Mesendoderm (in vitro differentiated cells): Measurements from ENCODE around the gene PDE6C. TPM values are rescaled to one million over a fixed set of nuclear protein-coding genes. Genes with fewer than 3 reads are reported as not detected.

Source experiments
- DNase-seq: peaks from one replicate; pipeline ENCODE4 v3.0.0; 2013
- H2AK5ac ChIP-seq: 2 replicates; pipeline ENCODE4 v1.6.1; 2013; ENCODE audit warnings: low read length, inconsistent platforms
- H2BK120ac ChIP-seq: 2 replicates; pipeline ENCODE4 v1.6.1; 2013; ENCODE audit warnings: low read depth, mild to moderate bottlenecking, low read length, moderate library complexity, mixed read lengths
- H2BK15ac ChIP-seq: replicated peaks from 2 replicates; pipeline ENCODE4 v1.6.1; 2013; ENCODE audit warnings: low read depth, mild to moderate bottlenecking, moderate library complexity
- H2BK5ac ChIP-seq: 2 replicates; pipeline ENCODE4 v1.6.1; 2013; ENCODE audit warnings: low read length, inconsistent platforms
- H3K18ac ChIP-seq: 2 replicates; pipeline ENCODE4 v1.6.1; 2013; ENCODE audit warnings: mild to moderate bottlenecking, low read length, mixed read lengths
- H3K23ac ChIP-seq: one replicate; pipeline ENCODE4 v1.6.1; 2013; ENCODE audit warnings: low read length
- H3K27ac ChIP-seq: 2 replicates; pipeline ENCODE4 v1.5.1; 2013; ENCODE audit warnings: low read depth, mild to moderate bottlenecking, inconsistent platforms, low read length, moderate library complexity
- H3K27me3 ChIP-seq: 2 replicates; pipeline ENCODE4 v1.6.1; 2013; ENCODE audit warnings: low read length, control low read depth, mild to moderate bottlenecking, inconsistent platforms; ENCODE audit not compliant: insufficient read depth, poor library complexity
- H3K36me3 ChIP-seq: 2 replicates; pipeline ENCODE4 v1.6.1; 2013; ENCODE audit warnings: low read length, inconsistent platforms; ENCODE audit not compliant: control insufficient read depth, insufficient read depth
- H3K4ac ChIP-seq: one replicate; pipeline ENCODE4 v1.6.1; 2013; ENCODE audit warnings: low read depth, mild to moderate bottlenecking, low read length, moderate library complexity
- H3K4me1 ChIP-seq: 2 replicates; pipeline ENCODE4 v1.6.1; 2013; ENCODE audit warnings: low read depth, low read length, inconsistent platforms; ENCODE audit not compliant: control insufficient read depth
- H3K4me2 ChIP-seq: 2 replicates; pipeline ENCODE4 v1.6.1; 2013; ENCODE audit warnings: low read length
- H3K4me3 ChIP-seq: 2 replicates; pipeline ENCODE4 v1.5.1; 2013; ENCODE audit warnings: mild to moderate bottlenecking, low read length
- H3K56ac ChIP-seq: one replicate; pipeline ENCODE4 v1.6.1; 2013; ENCODE audit warnings: low read length
- H3K79me1 ChIP-seq: 2 replicates; pipeline ENCODE4 v1.6.1; 2013; ENCODE audit warnings: low read length, inconsistent platforms
- H3K79me2 ChIP-seq: 2 replicates; pipeline ENCODE4 v1.6.1; 2013; ENCODE audit warnings: mild to moderate bottlenecking, low read length; ENCODE audit not compliant: control insufficient read depth, insufficient read depth
- H3K9ac ChIP-seq: 2 replicates; pipeline ENCODE4 v1.6.1; 2013; ENCODE audit warnings: low read length, inconsistent platforms
- H4K5ac ChIP-seq: one replicate; pipeline ENCODE4 v1.6.1; 2013; ENCODE audit warnings: low read length
- H4K8ac ChIP-seq: one replicate; pipeline ENCODE4 v1.6.1; 2013; ENCODE audit warnings: low read depth, mild to moderate bottlenecking, control low read depth, low read length, moderate library complexity
- WGBS: extraction: QIAGEN DNeasy Blood & Tissue Kit; methylation state at CpG from one replicate; pipeline ENCODE4 v1.1.7; 2013; ENCODE audit warnings: low lambda C conversion rate, missing lambda C conversion rate; ENCODE audit not compliant: insufficient coverage; ENCODE audit errors: extremely low coverage; 5-methylcytosine and 5-hydroxymethylcytosine counted together
- polyA plus RNA-seq, 2 experiments: library from polyadenylated mRNA; stranded (reverse); fragments of 200-250 nt; gene quantifications; one replicate each; pipeline ENCODE4 v1.2.3, GENCODE V29; 2013

The PDE6C gene
- not detected for polyA plus RNA-seq (2013, experiment 1 of 2)
- 0.08 TPM for polyA plus RNA-seq (2013, experiment 2 of 2)

DNA sequence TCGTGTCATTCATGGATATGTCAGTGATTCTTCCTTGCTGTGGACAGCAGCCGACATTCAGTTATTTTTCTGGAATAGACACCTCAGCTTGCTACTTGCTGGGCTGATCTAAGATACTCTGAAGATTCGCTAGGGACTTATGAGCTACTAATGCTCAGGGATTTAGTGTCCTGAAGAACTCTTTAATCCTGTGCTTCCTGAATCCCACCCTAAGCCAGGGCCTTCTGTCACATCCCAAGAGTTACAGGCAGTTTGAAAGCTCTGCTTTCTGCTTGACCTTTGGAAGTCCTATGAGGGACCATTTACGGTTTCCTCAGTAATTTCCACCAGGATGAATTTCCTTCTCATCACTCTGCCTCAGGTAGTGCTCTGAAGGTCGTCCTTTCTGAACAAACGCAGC is at the start of gene PDE6C:
Gene PDE6C (plus strand): TSS at position 227 of the 400 bp plus-strand sequence. CDS start 189 bp downstream, outside the sequence.
- H3K23ac ChIP-seq = no peak within 1 kb of the TSS
- no peak within 1 kb of the TSS for H3K56ac ChIP-seq
- H3K4me1 ChIP-seq = no peaks in the 10 kb centered on the region
- H3K18ac ChIP-seq = no peak within 1 kb of the TSS
- no peak within 1 kb of the TSS for H3K4me2 ChIP-seq
- H3K9ac ChIP-seq = no peak within 1 kb of the TSS
- no peak for DNase-seq
- H2BK5ac ChIP-seq = no peak within 1 kb of the TSS
- no peak within 1 kb of the TSS for H3K4me3 ChIP-seq
- H3K27ac ChIP-seq = no peak within 1 kb of the TSS
- no peak within 1 kb of the TSS for H3K4ac ChIP-seq
- no peaks in the 10 kb centered on the region for H3K79me2 ChIP-seq
- no peaks in the 10 kb centered on the region for H3K27me3 ChIP-seq
- no CpG with 5 or more reads among the region's 6 CpGs for WGBS
- H2BK120ac ChIP-seq = no peak within 1 kb of the TSS
- no peaks in the 10 kb centered on the region for H3K79me1 ChIP-seq
- H3K36me3 ChIP-seq = no peaks in the 10 kb centered on the region
- H2AK5ac ChIP-seq = no peak within 1 kb of the TSS
- no peak within 1 kb of the TSS for H4K5ac ChIP-seq
- no peak within 1 kb of the TSS for H2BK15ac ChIP-seq
- no peak within 1 kb of the TSS for H4K8ac ChIP-seq

DNA sequence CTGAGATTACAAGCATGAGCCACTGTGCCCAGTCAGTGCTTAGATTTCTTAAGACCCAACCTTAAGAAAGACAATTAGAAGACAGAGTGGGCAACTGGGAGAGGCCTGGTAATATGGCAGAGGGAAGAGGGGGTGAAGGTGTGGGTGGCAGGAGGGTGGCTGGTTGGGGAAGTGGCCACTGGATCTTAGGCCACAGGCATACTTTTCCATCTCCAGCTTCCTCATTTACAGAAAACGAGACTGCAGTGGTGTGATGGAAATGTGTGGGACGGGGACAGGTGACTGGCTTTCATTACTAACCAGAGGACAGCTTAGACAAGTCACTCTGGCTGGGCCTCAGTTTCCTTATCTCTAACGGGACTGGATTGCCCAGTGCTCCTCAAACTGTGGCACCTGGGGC is 46.9 kb upstream of the PDE6C start:
- no peaks in the 10 kb centered on the region for H3K4me1 ChIP-seq
- peaks cover 29% of the 10 kb centered on the region for H3K27me3 ChIP-seq
- H4K5ac ChIP-seq = no peak overlapping the region
- no peak overlapping the region for H3K56ac ChIP-seq
- H2AK5ac ChIP-seq = no peak overlapping the region
- H3K4me3 ChIP-seq = no peak overlapping the region
- H3K4ac ChIP-seq = no peak overlapping the region
- H2BK5ac ChIP-seq = no peak overlapping the region
- H3K9ac ChIP-seq = no peak overlapping the region
- H2BK15ac ChIP-seq = no peak overlapping the region
- no peak overlapping the region for H4K8ac ChIP-seq
- no peak overlapping the region for H3K23ac ChIP-seq
- no peaks in the 10 kb centered on the region for H3K36me3 ChIP-seq
- no CpG with 5 or more reads among the region's 3 CpGs for WGBS
- H3K79me1 ChIP-seq = no peaks in the 10 kb centered on the region
- DNase-seq = no peak
- no peak overlapping the region for H3K4me2 ChIP-seq
- H3K27ac ChIP-seq = no peak overlapping the region
- no peak overlapping the region for H2BK120ac ChIP-seq
- H3K79me2 ChIP-seq = no peaks in the 10 kb centered on the region
- H3K18ac ChIP-seq = no peak overlapping the region

GRCh38 chr10:93566435-93567276 is 45.7 kb upstream of the PDE6C start, which contains the start of gene FFAR4:
Gene FFAR4, plus strand, starts transcription at chr10:93566665. Its CDS starts 56 bp downstream, at chr10:93566721.
- H2BK5ac ChIP-seq = no peak within 1 kb of the TSS
- peak within 1 kb of the TSS; percentile 66 for H3K23ac ChIP-seq
- WGBS = no CpG with 5 or more reads among the region's 85 CpGs
- H3K79me1 ChIP-seq = no peaks in the 10 kb centered on the region
- no peaks in the 10 kb centered on the region for H3K4me1 ChIP-seq
- H4K8ac ChIP-seq = no peak within 1 kb of the TSS
- no peak within 1 kb of the TSS for H2BK15ac ChIP-seq
- peak within 1 kb of the TSS; percentile 16 for H3K9ac ChIP-seq
- H3K79me2 ChIP-seq = no peaks in the 10 kb centered on the region
- peak within 1 kb of the TSS; percentile 60 for H3K56ac ChIP-seq
- H3K4me3 ChIP-seq = peak within 1 kb of the TSS; percentile 26
- peak; percentile 49 for DNase-seq
- no peak within 1 kb of the TSS for H3K18ac ChIP-seq
- H3K27me3 ChIP-seq = peaks cover 29% of the 10 kb centered on the region
- H3K36me3 ChIP-seq = no peaks in the 10 kb centered on the region
- H2AK5ac ChIP-seq = no peak within 1 kb of the TSS
- no peak within 1 kb of the TSS for H2BK120ac ChIP-seq
- H3K4me2 ChIP-seq = peak within 1 kb of the TSS; percentile 89
- no peak within 1 kb of the TSS for H4K5ac ChIP-seq
- no peak within 1 kb of the TSS for H3K27ac ChIP-seq
- H3K4ac ChIP-seq = no peak within 1 kb of the TSS

GRCh38 chr10:93567277-93568104 is 44.8 kb upstream of the PDE6C start:
- no peak overlapping the region for H2BK120ac ChIP-seq
- no peaks in the 10 kb centered on the region for H3K36me3 ChIP-seq
- H3K23ac ChIP-seq = no peak overlapping the region
- WGBS = no CpG with 5 or more reads among the region's 33 CpGs
- H3K4me2 ChIP-seq = no peak overlapping the region
- no peak overlapping the region for H3K4me3 ChIP-seq
- H3K4ac ChIP-seq = no peak overlapping the region
- DNase-seq = no peak
- H2BK15ac ChIP-seq = no peak overlapping the region
- H3K27me3 ChIP-seq = peaks cover 29% of the 10 kb centered on the region
- H3K79me2 ChIP-seq = no peaks in the 10 kb centered on the region
- no peak overlapping the region for H2BK5ac ChIP-seq
- H3K56ac ChIP-seq = no peak overlapping the region
- no peak overlapping the region for H4K8ac ChIP-seq
- H2AK5ac ChIP-seq = no peak overlapping the region
- no peak overlapping the region for H4K5ac ChIP-seq
- no peak overlapping the region for H3K9ac ChIP-seq
- no peak overlapping the region for H3K27ac ChIP-seq
- no peaks in the 10 kb centered on the region for H3K79me1 ChIP-seq
- H3K4me1 ChIP-seq = peaks cover 4% of the 10 kb centered on the region
- no peak overlapping the region for H3K18ac ChIP-seq

GRCh38 chr10:93568105-93568390 is 44.3 kb upstream of the PDE6C start:
- Histone ChIP-seq H3K79me1 (no peaks in the 10 kb centered on the region), H2BK120ac (no peak overlapping the region), H3K4me1 (peaks cover 5% of the 10 kb centered on the region), H3K4ac (no peak overlapping the region), H4K5ac (no peak overlapping the region), H2AK5ac (no peak overlapping the region), H3K27ac (no peak overlapping the region), H2BK15ac (no peak overlapping the region), H3K79me2 (no peaks in the 10 kb centered on the region), H2BK5ac (no peak overlapping the region), H3K36me3 (no peaks in the 10 kb centered on the region), H3K4me3 (no peak overlapping the region), H4K8ac (no peak overlapping the region), H3K23ac (no peak overlapping the region), H3K18ac (no peak overlapping the region), H3K56ac (peak overlapping the region; percentile 15), H3K4me2 (no peak overlapping the region), H3K27me3 (peaks cover 29% of the 10 kb centered on the region), H3K9ac (no peak overlapping the region)
- no peak for DNase-seq
- no CpG with 5 or more reads among the region's 21 CpGs for WGBS
